Subcutaneous abdominal adipose tissue (tissue), 5 donors: ENCODE data around the gene ROBO1.

ENCODE experiments used
- H3K27ac ChIP-seq: one replicate; pipeline ENCODE4 v1.7.0; 2013; ENCODE audit warnings: low read depth, mild to moderate bottlenecking, inconsistent platforms, low read length, moderate library complexity
- H3K27me3 ChIP-seq, 5 donors: one replicate each; pipeline ENCODE4 v1.7.0; 2013; ENCODE audit warnings: low read length in 5 of 5, inconsistent platforms in 1 of 5; ENCODE audit not compliant: control insufficient read depth in 5 of 5, insufficient read depth in 4 of 5
- H3K36me3 ChIP-seq, 5 donors: one replicate each; pipeline ENCODE4 v1.7.0; 2013; ENCODE audit warnings: low read length in 5 of 5; ENCODE audit not compliant: control insufficient read depth in 5 of 5, insufficient read depth in 5 of 5
- H3K4me1 ChIP-seq, 5 donors: one replicate each; pipeline ENCODE4 v1.7.0; 2013; ENCODE audit warnings: low read length in 5 of 5, mild to moderate bottlenecking in 3 of 5, moderate library complexity in 1 of 5; ENCODE audit not compliant: control insufficient read depth in 5 of 5, insufficient read depth in 5 of 5
- H3K4me3 ChIP-seq, 5 donors: one replicate each; pipeline ENCODE4 v1.7.0; 2013; ENCODE audit warnings: low read length in 5 of 5, low read depth in 1 of 5
- H3K9ac ChIP-seq, 5 donors: one replicate each; pipeline ENCODE4 v1.7.0; 2013; ENCODE audit warnings: low read length in 5 of 5, mild to moderate bottlenecking in 4 of 5, moderate library complexity in 3 of 5
- H3K9me3 ChIP-seq, 5 donors: one replicate each; pipeline ENCODE4 v1.7.0; 2013; ENCODE audit warnings: low read length in 5 of 5; ENCODE audit not compliant: control insufficient read depth in 5 of 5
- donor health status: healthy.
- donor health status: healthy.
- donor health status: healthy.
- donor health status: healthy.
- donor health status: healthy.

ROBO1 gene

DNA sequence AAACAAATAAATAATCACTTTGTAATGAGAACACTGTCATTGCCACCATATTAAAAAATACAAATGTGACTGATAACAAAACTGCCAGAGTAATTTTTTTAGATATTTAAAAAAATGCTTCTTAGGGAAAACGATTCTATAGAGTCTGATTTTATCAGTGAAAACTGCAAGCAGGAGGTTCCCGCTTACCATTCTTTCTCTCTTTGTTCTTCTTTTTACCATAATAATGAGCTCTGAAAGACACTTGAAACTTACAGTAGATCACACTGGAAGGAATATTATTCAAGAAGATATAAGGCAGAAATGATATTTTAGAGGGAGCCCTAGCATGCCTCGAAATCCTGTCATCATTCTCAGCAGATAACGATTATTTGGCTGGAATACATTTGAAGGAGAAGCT, 701.3 kb downstream of the ROBO1 start:
- H3K27ac ChIP-seq = no peak overlapping the region
- no peak overlapping the region for H3K9ac ChIP-seq
- no peak overlapping the region for H3K4me3 ChIP-seq
- H3K27me3 ChIP-seq = no peaks in the 10 kb centered on the region
- no peaks in the 10 kb centered on the region for H3K36me3 ChIP-seq
- no peaks in the 10 kb centered on the region for H3K9me3 ChIP-seq
- H3K4me1 ChIP-seq = no peaks in the 10 kb centered on the region

DNA sequence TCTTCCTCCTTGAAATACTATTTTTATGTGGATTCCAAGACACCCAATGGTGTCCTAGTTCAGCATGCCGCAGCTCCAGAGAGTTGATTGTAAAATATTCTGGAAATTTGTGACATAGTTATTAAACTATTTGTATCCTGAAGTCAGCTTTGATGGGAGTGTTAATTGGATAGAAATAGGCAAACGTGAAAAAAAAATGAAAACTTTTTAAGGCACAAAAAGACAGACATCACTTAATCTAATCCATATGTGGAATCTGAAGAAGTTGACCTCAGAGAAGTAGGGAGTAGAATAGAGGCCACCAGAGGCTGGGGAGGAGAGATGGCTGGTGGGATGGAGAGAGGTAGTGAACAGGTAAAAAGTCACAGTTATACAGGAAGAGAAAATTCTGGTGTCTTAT, 704.2 kb downstream of the ROBO1 start:
- no peak overlapping the region for H3K9ac ChIP-seq
- H3K9me3 ChIP-seq = no peaks in the 10 kb centered on the region
- no peaks in the 10 kb centered on the region for H3K36me3 ChIP-seq
- H3K4me1 ChIP-seq = no peaks in the 10 kb centered on the region
- H3K27ac ChIP-seq = no peak overlapping the region
- no peak overlapping the region for H3K4me3 ChIP-seq
- no peaks in the 10 kb centered on the region for H3K27me3 ChIP-seq

DNA sequence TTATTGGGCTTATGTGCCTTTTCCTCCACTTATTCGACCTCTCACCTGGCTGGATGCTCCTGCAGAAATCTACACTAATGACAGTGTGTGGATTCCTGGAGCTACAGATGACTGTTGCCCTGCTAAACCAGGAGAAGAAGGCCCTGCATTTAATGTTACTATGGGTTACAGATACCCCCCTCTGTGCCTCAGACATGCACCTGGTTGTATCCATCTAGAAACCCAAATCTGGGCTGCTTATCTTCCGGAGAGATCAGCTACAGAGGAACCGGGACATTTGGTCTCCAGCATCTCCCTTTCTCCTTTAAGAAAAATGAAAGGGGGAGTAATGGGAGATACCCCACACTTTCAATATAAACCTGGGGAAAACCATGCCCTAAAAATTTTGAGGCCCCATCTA, 710.0 kb downstream of the ROBO1 start:
- no peaks in the 10 kb centered on the region for H3K36me3 ChIP-seq
- H3K9me3 ChIP-seq = peaks cover 0 to 9% (median 7%) of the 10 kb centered on the region in 5 donors
- H3K27ac ChIP-seq = no peak overlapping the region
- no peak overlapping the region for H3K9ac ChIP-seq
- H3K4me1 ChIP-seq = no peaks in the 10 kb centered on the region
- no peaks in the 10 kb centered on the region for H3K27me3 ChIP-seq
- H3K4me3 ChIP-seq = no peak overlapping the region

DNA sequence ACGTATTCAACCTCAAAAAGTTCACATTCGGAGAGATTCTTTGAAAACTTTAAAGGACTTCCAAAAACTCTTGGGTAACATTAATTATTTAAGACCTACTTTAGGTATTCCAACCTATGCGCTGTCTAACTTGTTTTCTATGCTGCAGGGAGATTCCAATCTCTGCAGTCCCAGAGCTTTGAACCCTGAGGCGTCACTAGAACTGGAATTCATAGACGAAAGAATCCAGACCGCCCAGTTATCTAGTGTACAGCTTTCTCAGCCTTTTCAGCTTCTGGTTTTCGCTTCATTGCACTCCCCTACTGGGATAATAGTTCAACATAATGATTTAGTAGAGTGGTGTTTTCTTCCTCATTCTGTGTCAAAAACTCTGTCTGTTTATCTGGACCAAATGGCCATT, 711.3 kb downstream of the ROBO1 start:
- H3K27me3 ChIP-seq = no peaks in the 10 kb centered on the region
- H3K4me1 ChIP-seq = no peaks in the 10 kb centered on the region
- no peaks in the 10 kb centered on the region for H3K36me3 ChIP-seq
- H3K27ac ChIP-seq = no peak overlapping the region
- H3K9me3 ChIP-seq = peaks cover 0 to 17% (median 9%) of the 10 kb centered on the region in 5 donors
- no peak overlapping the region for H3K4me3 ChIP-seq
- H3K9ac ChIP-seq = no peak overlapping the region

DNA sequence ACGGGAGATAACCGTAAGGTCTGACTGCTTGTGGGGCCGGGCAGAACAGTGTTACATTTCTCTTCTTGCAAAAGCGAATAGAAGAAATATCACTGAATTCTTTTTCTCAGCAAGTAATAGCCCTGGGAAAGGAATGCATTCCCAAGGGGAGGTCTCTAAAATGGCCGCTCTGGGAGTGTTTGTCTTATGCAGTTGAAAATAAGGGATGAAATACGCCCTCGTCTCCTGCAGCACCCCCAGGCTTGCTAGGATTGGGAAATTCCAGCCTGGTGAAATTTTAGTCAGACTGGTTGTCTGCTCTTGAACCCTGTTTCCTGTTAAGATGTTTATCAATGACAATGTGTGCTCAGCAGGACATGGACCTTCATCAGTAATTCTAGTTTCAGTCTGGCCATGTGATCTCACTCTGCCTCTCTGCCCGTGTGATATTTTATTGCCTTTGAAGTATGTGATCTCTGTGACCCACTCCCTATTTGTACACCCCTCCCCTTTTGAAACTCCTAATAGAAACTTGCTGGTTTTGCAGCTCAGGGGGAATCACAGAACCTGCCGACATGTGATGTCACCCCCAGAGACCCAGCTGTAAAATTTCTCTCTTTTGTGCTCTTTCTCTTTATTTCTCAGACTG, 715.6 kb downstream of the ROBO1 start:
- no peaks in the 10 kb centered on the region for H3K4me1 ChIP-seq
- no peak overlapping the region for H3K27ac ChIP-seq
- no peak overlapping the region for H3K4me3 ChIP-seq
- H3K9ac ChIP-seq = no peak overlapping the region
- no peaks in the 10 kb centered on the region for H3K27me3 ChIP-seq
- peaks cover 0 to 19% (median 14%) of the 10 kb centered on the region in 5 donors for H3K9me3 ChIP-seq
- no peaks in the 10 kb centered on the region for H3K36me3 ChIP-seq

DNA sequence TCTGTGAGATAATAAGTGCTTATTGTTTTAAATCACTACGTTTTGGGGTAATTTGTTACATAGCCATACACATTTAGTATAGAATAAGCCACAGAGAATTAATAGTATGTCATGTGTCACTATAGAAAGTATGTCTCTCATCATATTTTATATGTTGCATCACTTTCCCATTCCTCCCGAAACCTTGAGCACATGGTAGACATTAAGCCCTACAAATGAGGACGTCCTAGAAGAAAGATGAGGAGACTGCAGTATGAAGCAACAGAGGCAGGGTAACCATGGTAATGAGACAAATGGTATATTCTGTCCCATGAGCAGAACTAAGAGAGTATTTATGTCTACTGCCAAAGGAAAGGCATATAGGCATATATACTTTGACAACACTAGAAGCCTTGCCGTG, 720.2 kb downstream of the ROBO1 start:
- no peak overlapping the region for H3K4me3 ChIP-seq
- no peak overlapping the region for H3K9ac ChIP-seq
- H3K4me1 ChIP-seq = no peaks in the 10 kb centered on the region
- no peaks in the 10 kb centered on the region for H3K36me3 ChIP-seq
- peaks cover 0 to 9% (median 5%) of the 10 kb centered on the region in 5 donors for H3K9me3 ChIP-seq
- H3K27ac ChIP-seq = no peak overlapping the region
- no peaks in the 10 kb centered on the region for H3K27me3 ChIP-seq

DNA sequence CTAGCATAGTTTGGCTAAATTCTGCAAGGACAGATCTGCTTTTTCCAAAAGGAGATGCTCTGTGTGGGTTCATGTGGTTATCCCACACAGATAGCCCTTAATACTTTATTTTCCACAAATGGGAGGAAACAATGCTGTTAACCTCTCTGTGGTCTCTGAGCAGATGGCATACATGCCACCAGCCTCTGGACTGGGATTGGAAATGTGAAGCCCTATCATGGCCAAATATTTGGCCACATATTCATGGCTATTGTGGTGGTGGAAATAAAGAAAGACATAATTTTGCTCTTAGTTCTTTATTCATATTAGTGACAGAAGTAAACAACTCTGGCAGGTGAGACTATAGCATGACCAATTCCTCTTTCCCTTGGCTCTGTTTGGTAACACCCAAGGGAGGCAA, 726.2 kb downstream of the ROBO1 start:
- no peak overlapping the region for H3K27ac ChIP-seq
- no peaks in the 10 kb centered on the region for H3K36me3 ChIP-seq
- H3K9ac ChIP-seq = no peak overlapping the region
- H3K4me3 ChIP-seq = no peak overlapping the region
- H3K9me3 ChIP-seq = no peaks in the 10 kb centered on the region
- H3K4me1 ChIP-seq = no peaks in the 10 kb centered on the region
- H3K27me3 ChIP-seq = no peaks in the 10 kb centered on the region

DNA sequence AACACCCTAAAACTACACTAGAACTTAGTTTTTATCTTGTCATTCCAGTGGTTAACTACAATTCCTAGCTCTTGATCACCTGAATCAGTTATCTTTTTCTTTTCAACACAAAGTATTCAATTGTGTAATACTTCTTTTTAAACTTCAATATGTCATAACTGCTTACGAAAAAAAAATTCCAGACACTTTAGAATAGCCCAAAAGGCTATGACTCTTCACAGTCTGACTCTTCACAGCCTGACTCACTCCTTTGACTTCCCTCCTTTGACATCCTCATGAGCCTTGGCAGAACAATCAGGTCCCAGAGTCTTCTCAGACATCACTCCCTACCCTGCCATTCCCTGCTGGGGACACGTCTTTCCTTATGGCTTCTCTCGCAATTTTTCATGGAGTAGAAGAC, 727.1 kb downstream of the ROBO1 start:
- Histone ChIP-seq H3K4me1 (no peaks in the 10 kb centered on the region), H3K27me3 (no peaks in the 10 kb centered on the region), H3K36me3 (no peaks in the 10 kb centered on the region), H3K9ac (no peak overlapping the region), H3K4me3 (no peak overlapping the region), H3K27ac (no peak overlapping the region), H3K9me3 (no peaks in the 10 kb centered on the region)

DNA sequence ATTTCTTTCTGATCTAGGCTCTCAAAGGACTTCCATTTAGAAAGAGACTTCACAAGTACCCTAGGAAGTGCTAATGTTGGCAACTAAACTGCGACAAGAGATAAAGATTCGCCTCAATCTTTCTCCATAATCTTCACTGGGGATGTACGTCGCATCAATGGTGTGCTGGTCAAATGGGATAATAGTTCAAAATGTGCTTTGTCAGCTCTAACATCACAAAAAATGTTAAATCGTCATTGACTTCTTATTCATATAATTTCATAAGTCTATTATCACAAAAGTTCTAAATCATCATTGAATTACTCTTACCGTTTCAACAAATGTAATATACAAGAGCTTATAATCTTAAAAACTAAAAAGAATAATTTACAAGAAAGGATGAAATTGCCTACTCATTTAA, 727.7 kb downstream of the ROBO1 start:
- Histone ChIP-seq H3K27ac (no peak overlapping the region), H3K9ac (no peak overlapping the region), H3K4me1 (no peaks in the 10 kb centered on the region), H3K4me3 (no peak overlapping the region), H3K36me3 (no peaks in the 10 kb centered on the region), H3K9me3 (no peaks in the 10 kb centered on the region), H3K27me3 (no peaks in the 10 kb centered on the region)

DNA sequence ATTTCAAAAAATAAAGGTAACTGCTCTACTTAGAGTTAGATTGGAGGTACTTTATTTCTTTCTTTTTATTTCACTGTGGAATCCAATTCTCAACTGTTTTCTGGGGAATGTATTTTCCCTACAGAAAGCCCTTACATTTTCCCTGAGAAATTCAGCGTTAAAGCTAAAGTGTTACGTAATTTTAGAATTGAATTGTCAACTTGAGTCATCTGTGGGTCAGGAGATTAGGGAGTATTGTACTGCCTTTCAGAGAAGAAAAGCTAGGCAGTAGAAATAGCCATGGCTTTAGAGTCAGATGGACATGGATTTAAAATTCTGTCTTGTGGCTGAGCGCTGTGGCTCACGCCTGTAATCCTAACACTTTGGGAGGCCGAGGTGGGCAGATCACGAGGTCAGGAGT, 728.6 kb downstream of the ROBO1 start:
- no peak overlapping the region for H3K9ac ChIP-seq
- H3K9me3 ChIP-seq = no peaks in the 10 kb centered on the region
- no peaks in the 10 kb centered on the region for H3K27me3 ChIP-seq
- H3K27ac ChIP-seq = no peak overlapping the region
- H3K4me3 ChIP-seq = no peak overlapping the region
- no peaks in the 10 kb centered on the region for H3K4me1 ChIP-seq
- H3K36me3 ChIP-seq = no peaks in the 10 kb centered on the region

DNA sequence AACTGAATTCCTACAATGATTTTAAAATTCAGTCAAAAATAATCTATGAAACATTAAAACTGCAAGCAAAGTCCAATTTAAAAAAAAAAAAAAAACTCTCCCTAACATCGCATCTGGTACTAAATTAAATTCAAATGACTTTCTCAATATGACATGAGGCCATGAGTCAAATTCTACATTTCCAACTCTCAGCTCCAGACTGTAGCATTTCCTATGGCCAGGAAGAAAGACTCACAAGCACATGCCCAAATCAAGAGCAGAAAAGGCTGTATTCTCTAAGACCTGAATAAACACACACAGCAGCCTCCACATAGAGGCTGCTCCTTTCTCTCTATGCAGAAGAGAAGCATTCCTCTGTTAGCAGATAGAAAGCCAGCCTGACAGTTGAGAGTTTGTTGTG, 729.2 kb downstream of the ROBO1 start:
- H3K4me3 ChIP-seq = no peak overlapping the region
- no peak overlapping the region for H3K9ac ChIP-seq
- H3K36me3 ChIP-seq = no peaks in the 10 kb centered on the region
- no peaks in the 10 kb centered on the region for H3K9me3 ChIP-seq
- H3K4me1 ChIP-seq = no peaks in the 10 kb centered on the region
- H3K27ac ChIP-seq = no peak overlapping the region
- no peaks in the 10 kb centered on the region for H3K27me3 ChIP-seq
